ENCODE measurements around the gene NRAP. TPM values are rescaled to one million over a fixed set of nuclear protein-coding genes. Genes with fewer than 3 reads are reported as not detected.

The NRAP gene
- total and polyA plus RNA-seq, 2 of the 8 experiments (the other 6 are each of a cell fraction or from before 2014, with no cell fraction given), result not detected

DNA sequence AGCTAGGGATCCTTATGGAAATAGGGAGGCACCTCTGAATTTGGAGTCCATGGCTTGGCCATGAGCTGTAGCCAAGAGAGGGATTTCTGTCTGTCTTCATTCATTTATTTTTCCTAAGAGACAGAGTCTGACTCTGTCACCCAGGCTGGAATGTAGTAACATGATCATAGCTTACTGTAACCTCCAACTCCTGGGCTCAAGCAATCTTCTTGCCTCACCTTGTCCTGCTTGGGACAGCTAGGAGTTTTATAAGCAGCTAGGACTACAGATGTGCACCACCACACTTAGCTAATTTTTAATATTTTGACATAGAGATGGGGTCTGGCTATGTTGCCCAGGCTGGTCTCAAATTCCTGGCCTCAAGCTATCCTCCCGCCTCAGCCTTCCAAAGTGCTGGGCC is 119.4 kb downstream of the NRAP start:
- Histone ChIP-seq H3K4me2 (ENCODE audit: insufficient read depth in 1 of 2, low read depth in 2 of 2, low read length in 2 of 2) (no peak overlapping the region), H3K18ac (ENCODE audit: extremely low read depth, low read length) (no peak overlapping the region), H4K20me1 (replicated peaks in 1 of 2; ENCODE audit: control insufficient read depth in 1 of 2, insufficient read depth in 2 of 2, low read length in 2 of 2) (peaks cover 0 to 3% of the 10 kb centered on the region in 2 experiments), H3K79me2 (ENCODE audit: control insufficient read depth in 1 of 2, insufficient read depth in 2 of 2, low read length in 2 of 2) (no peaks in the 10 kb centered on the region), H3K9ac (replicated peaks in 1 of 4; ENCODE audit: extremely low read depth in 1 of 4, low read depth in 3 of 4, low read length in 3 of 4) (no peak overlapping the region), H3K79me1 (ENCODE audit: low read depth, low read length) (no peaks in the 10 kb centered on the region), H3K14ac (ENCODE audit: insufficient read length) (no peak overlapping the region), H3K9me3 (ENCODE audit: insufficient read depth in 2 of 2, low read depth in 1 of 2, low read length in 1 of 2) (no peaks in the 10 kb centered on the region), H3K56ac (replicated peaks; ENCODE audit: insufficient read length, low read depth, low read length) (no peak overlapping the region), H3K4ac (replicated peaks; ENCODE audit: insufficient read length, low read depth, low read length) (no peak overlapping the region), H4K8ac (ENCODE audit: extremely low read depth, insufficient read depth, low read length) (no peak overlapping the region), H2BK15ac (ENCODE audit: low read length) (no peak overlapping the region), H2BK5ac (ENCODE audit: low read depth, low read length) (no peak overlapping the region), H2BK20ac (ENCODE audit: low read length) (no peak overlapping the region), H2BK120ac (replicated peaks; ENCODE audit: low read depth, low read length) (no peak overlapping the region), H2BK12ac (ENCODE audit: low read depth, low read length) (no peak overlapping the region), H2AFZ (ENCODE audit: low read length) (no peak overlapping the region), H3K4me3 (ENCODE audit: extremely low read depth in 1 of 4, insufficient read depth in 2 of 4, low read depth in 3 of 4, low read length in 4 of 4) (no peak overlapping the region), H3K4me1 (replicated peaks in 1 of 4; ENCODE audit: control insufficient read depth in 3 of 4, insufficient read depth in 4 of 4, low read length in 3 of 4) (no peaks in the 10 kb centered on the region), H4K5ac (ENCODE audit: insufficient read length, low read depth, low read length) (no peak overlapping the region), H3K23me2 (ENCODE audit: low read depth, low read length) (no peaks in the 10 kb centered on the region), H3K27me3 (replicated peaks in 1 of 4; ENCODE audit: control insufficient read depth in 3 of 4, extremely low read depth in 1 of 4, insufficient read depth in 3 of 4, low read length in 3 of 4) (peaks cover 0 to 8% (median 4%) of the 10 kb centered on the region in 4 experiments; a peak in 4 of 7 replicates), H3K23ac (ENCODE audit: insufficient read length) (no peak overlapping the region), H3K27ac (ENCODE audit: low read depth, low read length) (no peak overlapping the region), H3K36me3 (ENCODE audit: control insufficient read depth in 2 of 4, insufficient read depth in 4 of 4, low read length in 3 of 4) (no peaks in the 10 kb centered on the region), H2AK5ac (ENCODE audit: low read depth, low read length) (no peak overlapping the region), H4K91ac (replicated peaks; ENCODE audit: insufficient read length, low read length) (no peak overlapping the region)
- DNase-seq (ENCODE audit: low read depth in 1 of 2, low spot score in 2 of 2) (no peak), FAIRE-seq (no peak)
- 86% methylated on average over 1 of the region's 1 CpG; no CpG with 5 or more reads in 1 of the 2 experiments for WGBS, 2 experiments (ENCODE audit: extremely low coverage in 1 of 2, insufficient coverage in 1 of 2, insufficient read length in 1 of 2, insufficient replicate concordance in 2 of 2, low coverage in 1 of 2, low lambda C conversion rate in 2 of 2, missing lambda C conversion rate in 1 of 2)
- POLR2A ChIA-PET (ENCODE audit: partially characterized antibody), result no interaction called here
- CTCF ChIA-PET (ENCODE audit: partially characterized antibody), result interaction anchor here (0.9 to 3.2 kb wide), 6 partner anchors 14 to 104 kb away, joined by 3 to 14 read pairs (median 8); no protein-coding TSS in a partner anchor
- TF ChIP-seq, protein P1, sequence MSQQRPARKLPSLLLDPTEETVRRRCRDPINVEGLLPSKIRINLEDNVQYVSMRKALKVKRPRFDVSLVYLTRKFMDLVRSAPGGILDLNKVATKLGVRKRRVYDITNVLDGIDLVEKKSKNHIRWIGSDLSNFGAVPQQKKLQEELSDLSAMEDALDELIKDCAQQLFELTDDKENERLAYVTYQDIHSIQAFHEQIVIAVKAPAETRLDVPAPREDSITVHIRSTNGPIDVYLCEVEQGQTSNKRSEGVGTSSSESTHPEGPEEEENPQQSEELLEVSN (IDR thresholded peaks at IDR 0.05), result no peak
- TF ChIP-seq EZH2 (IDR thresholded peaks at IDR 0.05; ENCODE audit: low read depth, low read length, severe bottlenecking) (no peak), CHD1 (IDR thresholded peaks at IDR 0.05; ENCODE audit: low read depth, low read length) (no peak), SIRT6 (IDR thresholded peaks at IDR 0.05; ENCODE audit: low read length) (no peak), BCL11A (IDR thresholded peaks at IDR 0.05; ENCODE audit: low read depth in 2 of 2, low read length in 2 of 2) (no peak), MAFK (IDR thresholded peaks at IDR 0.05; ENCODE audit: low read depth, low read length) (no peak), BRCA1 (IDR thresholded peaks at IDR 0.05; ENCODE audit: low read depth, low read length) (no peak), CEBPB (IDR thresholded peaks at IDR 0.05; ENCODE audit: low read depth, low read length) (no peak), ZNF274 (IDR thresholded peaks at IDR 0.05; ENCODE audit: borderline replicate concordance, extremely low read depth, low read length) (no peak), GTF2F1 (IDR thresholded peaks at IDR 0.05; ENCODE audit: borderline replicate concordance, low read depth, low read length) (no peak), TEAD4 (IDR thresholded peaks at IDR 0.05; ENCODE audit: low read depth, low read length) (no peak), CBX8 (IDR thresholded peaks at IDR 0.05; ENCODE audit: borderline replicate concordance, low read depth, low read length) (no peak)
